Stimulated activated CD4-positive, alpha-beta T cell treated with anti-CD3 and anti-CD28 coated beads, Interleukin-12 subunit alpha, Interleukin-12 subunit beta, amount 100 ng/mL, for 4 hours (primary cell): ENCODE data around the gene ARHGEF16.

Source experiments
- DNase-seq: peaks from one replicate; pipeline ENCODE4 v3.0.0-alpha.2; 2020

Gene ARHGEF16

GRCh38 chr1:3504151-3504821 is 49.8 kb downstream of the ARHGEF16 start:
- no peak for DNase-seq

GRCh38 chr1:3504822-3505153 is 50.3 kb downstream of the ARHGEF16 start:
- no peak for DNase-seq

GRCh38 chr1:3505161-3505560 is 50.7 kb downstream of the ARHGEF16 start:
- no peak for DNase-seq

GRCh38 chr1:3506041-3506440 is 51.6 kb downstream of the ARHGEF16 start:
- DNase-seq = no peak

- no peak for DNase-seq
Observed at GRCh38 chr1:3506943-3507342, 52.5 kb downstream of the ARHGEF16 start.

- no peak for DNase-seq
Observed at GRCh38 chr1:3507636-3508275, 53.3 kb downstream of the ARHGEF16 start.

- DNase-seq = no peak
Observed at GRCh38 chr1:3508757-3509415, 54.4 kb downstream of the ARHGEF16 start.

GRCh38 chr1:3509721-3510120 is 55.3 kb downstream of the ARHGEF16 start:
- no peak for DNase-seq

- no peak for DNase-seq
Observed at GRCh38 chr1:3510136-3510955, 55.9 kb downstream of the ARHGEF16 start.

- no peak for DNase-seq
Observed at GRCh38 chr1:3510956-3511250, 56.4 kb downstream of the ARHGEF16 start.

- no peak for DNase-seq
Observed at GRCh38 chr1:3511306-3511705, 56.8 kb downstream of the ARHGEF16 start.

GRCh38 chr1:3511856-3512255 is 57.4 kb downstream of the ARHGEF16 start:
- no peak for DNase-seq

GRCh38 chr1:3514404-3514803 is 59.9 kb downstream of the ARHGEF16 start:
- DNase-seq = no peak

GRCh38 chr1:3515272-3515671 is 60.8 kb downstream of the ARHGEF16 start:
- no peak for DNase-seq

- no peak for DNase-seq
Observed at GRCh38 chr1:3515774-3516480, 61.5 kb downstream of the ARHGEF16 start.

- no peak for DNase-seq
Observed at GRCh38 chr1:3516481-3516869, 62.0 kb downstream of the ARHGEF16 start.

GRCh38 chr1:3516911-3517675 is 62.6 kb downstream of the ARHGEF16 start:
- DNase-seq = no peak

GRCh38 chr1:3518256-3518655 is 63.8 kb downstream of the ARHGEF16 start:
- DNase-seq = peak; percentile 21

- no peak for DNase-seq
Observed at GRCh38 chr1:3518756-3519155, 64.3 kb downstream of the ARHGEF16 start.

GRCh38 chr1:3519301-3519885 is 64.9 kb downstream of the ARHGEF16 start:
- no peak for DNase-seq

GRCh38 chr1:3520419-3521378 is 66.2 kb downstream of the ARHGEF16 start:
- DNase-seq = no peak
